Uterus (tissue), 4 donors: Measurements from ENCODE around the gene PLXNA4. TPM values are rescaled to one million over a fixed set of nuclear protein-coding genes. Genes with fewer than 3 reads are reported as not detected.
"Not testable (repeated sequence)": the region's sequence is repeated elsewhere in the genome, so short reads cannot be mapped to it uniquely, and the experiment has no call there.

Experiments
- DNase-seq, 2 donors: peaks; one replicate each; pipeline ENCODE4 v3.0.0-alpha.2; 2019 to 2020
- H3K27ac ChIP-seq, 2 donors: fragments of 200-600 bp; sonication (generic); 1 replicate in 1 of 2; 2 replicates in 1 of 2; pipeline ENCODE4 v1.5.1; 2016 to 2018
- H3K27me3 ChIP-seq, 2 donors: fragments of 200-600 bp; sonication (generic); one replicate each; pipeline ENCODE4 v1.5.1; 2018 to 2019; ENCODE audit warnings: control low read depth in 1 of 2
- H3K36me3 ChIP-seq, 2 donors: fragments of 200-600 bp; sonication (generic); one replicate each; pipeline ENCODE4 v1.5.1; 2019; ENCODE audit warnings: control low read depth in 1 of 2
- H3K4me1 ChIP-seq, 2 donors: fragments of 200-600 bp; sonication (generic); one replicate each; pipeline ENCODE4 v1.5.1; 2018 to 2019; ENCODE audit warnings: control low read depth in 1 of 2
- H3K4me3 ChIP-seq, 2 donors: fragments of 200-600 bp; sonication (generic); 1 replicate in 1 of 2; 2 replicates in 1 of 2; pipeline ENCODE4 v1.5.1; 2018 to 2019; ENCODE audit warnings: mild to moderate bottlenecking in 1 of 2
- H3K9me3 ChIP-seq, 2 donors: fragments of 200-600 bp; sonication (generic); one replicate each; pipeline ENCODE4 v1.5.1; 2019; ENCODE audit warnings: control low read depth in 1 of 2
- CTCF ChIP-seq, 4 experiments: fragments of 200-600 bp in 2 of 4; fragments of 450-650 bp in 2 of 4; sonication (generic) in 2 of 4; IDR thresholded peaks; one replicate each; pipeline ENCODE4 v1.5.1; 2016 to 2019; ENCODE audit warnings: antibody characterized with exemption in 4 of 4, mild to moderate bottlenecking in 2 of 4, moderate library complexity in 1 of 4
- POLR2A ChIP-seq, 2 donors: fragments of 450-650 bp; IDR thresholded peaks; one replicate each; pipeline ENCODE4 v1.6.1; 2016; ENCODE audit warnings: antibody characterized with exemption in 2 of 2, mild to moderate bottlenecking in 1 of 2, moderate library complexity in 1 of 2
- intact Hi-C: fragments of 100-400 bp; cut with DNase I; formaldehyde crosslinking; loops from one replicate; pipeline ENCODE4 v1.15.1; 2023; ENCODE audit warnings: low total_unique reads
- total RNA-seq, 4 donors: library from RNA; depleted of rRNA in 3 of 4; stranded (reverse); fragments of >200 nt in 3 of 4; gene quantifications; one replicate each; pipeline versions ENCODE4 v1.1.0 to v1.2.4, GENCODE V29; 2014 to 2023
- donor health status: DM: yes; HTN: yes; CAD: no.

The PLXNA4 gene
- total RNA-seq, 4 donors from 2014 or later, result 4.1 to 16.5 (median 7.7) TPM

- no peaks in the 10 kb centered on the region for H3K36me3 ChIP-seq
- TF ChIP-seq POLR2A (IDR thresholded peaks at IDR 0.05), result no peak
- no peak for TF ChIP-seq CTCF (IDR thresholded peaks at IDR 0.05)
- no peaks in the 10 kb centered on the region for H3K9me3 ChIP-seq
- no peaks in the 10 kb centered on the region for H3K27me3 ChIP-seq
- no peaks in the 10 kb centered on the region for H3K4me1 ChIP-seq
- H3K27ac ChIP-seq, result no peak overlapping the region
- no peak for DNase-seq
- intact Hi-C loops, result no loop called here
- no peak overlapping the region for H3K4me3 ChIP-seq
Measured at GRCh38 chr7:132603220-132603833, 27.1 kb upstream of the PLXNA4 start.

GRCh38 chr7:132601783-132602182 lies 25.5 kb upstream of the PLXNA4 start:
- intact Hi-C loops, result no loop called here
- H3K36me3 ChIP-seq, result no peaks in the 10 kb centered on the region
- H3K4me1 ChIP-seq, result no peaks in the 10 kb centered on the region
- H3K27ac ChIP-seq, result no peak overlapping the region
- no peaks in the 10 kb centered on the region for H3K9me3 ChIP-seq
- H3K27me3 ChIP-seq, result no peaks in the 10 kb centered on the region
- TF ChIP-seq CTCF (IDR thresholded peaks at IDR 0.05) (no peak), POLR2A (IDR thresholded peaks at IDR 0.05) (no peak)
- no peak overlapping the region for H3K4me3 ChIP-seq
- no peak for DNase-seq

- no peak overlapping the region for H3K27ac ChIP-seq
- H3K36me3 ChIP-seq, result no peaks in the 10 kb centered on the region
- DNase-seq, result no peak
- no peak overlapping the region for H3K4me3 ChIP-seq
- no peaks in the 10 kb centered on the region for H3K27me3 ChIP-seq
- no peaks in the 10 kb centered on the region for H3K9me3 ChIP-seq
- no peaks in the 10 kb centered on the region for H3K4me1 ChIP-seq
- intact Hi-C loops, result no loop called here
- TF ChIP-seq POLR2A (IDR thresholded peaks at IDR 0.05) (no peak), CTCF (IDR thresholded peaks at IDR 0.05) (no peak)
Measured at GRCh38 chr7:132596588-132596987, 20.3 kb upstream of the PLXNA4 start.

GRCh38 chr7:132594741-132595140 lies 18.5 kb upstream of the PLXNA4 start:
- intact Hi-C loops, H3K27ac ChIP-seq: not testable (repeated sequence)

GRCh38 chr7:132592936-132593335 lies 16.7 kb upstream of the PLXNA4 start:
- no peaks in the 10 kb centered on the region for H3K27me3 ChIP-seq
- H3K4me3 ChIP-seq, result no peak overlapping the region
- no peaks in the 10 kb centered on the region for H3K4me1 ChIP-seq
- no peak overlapping the region for H3K27ac ChIP-seq
- DNase-seq, result no peak
- no peaks in the 10 kb centered on the region for H3K9me3 ChIP-seq
- intact Hi-C loops, result no loop called here
- TF ChIP-seq POLR2A (IDR thresholded peaks at IDR 0.05) (no peak), CTCF (IDR thresholded peaks at IDR 0.05) (no peak)
- no peaks in the 10 kb centered on the region for H3K36me3 ChIP-seq

More at GRCh38 chr7:132594741-132595140, 18.5 kb upstream of the PLXNA4 start:
- H3K4me1 ChIP-seq, H3K9me3 ChIP-seq, DNase-seq, H3K36me3 ChIP-seq, H3K4me3 ChIP-seq, H3K27me3 ChIP-seq: not testable (repeated sequence)
